Measurements from ENCODE around the gene KIFC3.
"Not testable (repeated sequence)": the region's sequence is repeated elsewhere in the genome, so short reads cannot be mapped to it uniquely, and the experiment has no call there.

Gene KIFC3

GRCh38 chr16:57784334-57784733 is 18.0 kb downstream of the KIFC3 start:
- no peak for DNase-seq

GRCh38 chr16:57783883-57784282 is 18.4 kb downstream of the KIFC3 start:
- DNase-seq, result no peak

- DNase-seq, result no peak
These were observed 19.2 kb downstream of the KIFC3 start for GRCh38 chr16:57783116-57783515.

- DNase-seq, result not testable (repeated sequence)
These were observed 19.7 kb downstream of the KIFC3 start for GRCh38 chr16:57782607-57783055.

DNA sequence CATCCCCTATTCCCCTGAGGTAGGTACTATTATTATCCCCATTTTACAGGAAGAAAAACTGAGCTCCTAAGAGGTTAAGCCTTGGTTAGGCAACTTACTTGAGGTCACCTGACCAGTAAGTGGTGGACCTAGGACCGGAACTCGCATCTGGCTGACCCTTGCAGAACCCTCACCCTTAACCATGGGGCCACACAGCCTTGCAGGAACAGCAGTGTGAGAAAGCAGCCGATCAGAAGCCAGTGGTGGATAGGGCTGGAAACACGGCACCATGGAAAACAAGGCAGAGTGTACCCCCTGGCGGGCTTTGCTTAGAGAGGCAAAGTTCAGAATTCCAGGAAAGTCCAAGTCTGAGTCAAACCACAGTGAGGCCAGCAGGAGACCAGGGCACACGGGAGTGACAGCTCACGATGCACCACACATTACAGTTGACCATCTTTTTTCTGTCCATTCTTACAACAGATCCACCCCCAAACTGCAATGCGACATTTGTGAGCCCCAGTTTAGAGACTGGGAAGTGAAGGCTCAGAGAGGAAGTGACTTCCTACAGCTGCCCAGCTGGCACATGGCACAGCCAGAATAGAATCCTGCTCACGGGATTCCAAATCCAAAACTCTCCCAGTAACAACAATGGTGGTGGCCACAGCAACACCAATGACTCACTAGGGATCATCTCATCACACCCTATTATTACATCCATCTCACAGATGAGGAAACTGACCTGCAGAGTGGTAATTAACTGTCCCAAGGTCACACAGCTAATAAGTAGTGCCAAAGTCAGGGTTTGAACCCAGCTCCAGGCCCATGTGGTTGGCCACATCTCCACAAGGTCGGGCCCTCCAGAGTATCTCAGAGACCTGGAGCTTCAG is 20.3 kb downstream of the KIFC3 start:
- peak; percentile 20 for DNase-seq

GRCh38 chr16:57781349-57781740 is 20.9 kb downstream of the KIFC3 start:
- no peak for DNase-seq

DNA sequence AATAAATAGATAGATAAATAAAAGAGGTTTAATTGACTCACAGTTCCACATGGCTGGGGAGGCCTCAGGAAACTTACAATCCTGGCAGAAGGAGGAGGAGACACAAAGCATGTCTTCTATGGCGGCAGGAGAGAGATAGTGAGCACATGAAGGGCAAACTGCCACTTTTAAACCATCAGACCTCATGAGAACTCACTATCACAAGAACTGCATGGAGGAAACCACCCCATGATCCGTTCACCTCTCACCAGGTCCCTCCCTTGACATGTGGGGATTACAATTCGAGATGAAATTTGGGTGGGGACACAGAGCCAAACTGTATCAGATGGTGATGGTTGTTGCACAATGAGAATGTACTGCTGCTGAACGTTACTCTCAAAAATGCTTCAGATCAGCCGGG is 22.5 kb downstream of the KIFC3 start:
- DNase-seq, result not testable (repeated sequence)

DNA sequence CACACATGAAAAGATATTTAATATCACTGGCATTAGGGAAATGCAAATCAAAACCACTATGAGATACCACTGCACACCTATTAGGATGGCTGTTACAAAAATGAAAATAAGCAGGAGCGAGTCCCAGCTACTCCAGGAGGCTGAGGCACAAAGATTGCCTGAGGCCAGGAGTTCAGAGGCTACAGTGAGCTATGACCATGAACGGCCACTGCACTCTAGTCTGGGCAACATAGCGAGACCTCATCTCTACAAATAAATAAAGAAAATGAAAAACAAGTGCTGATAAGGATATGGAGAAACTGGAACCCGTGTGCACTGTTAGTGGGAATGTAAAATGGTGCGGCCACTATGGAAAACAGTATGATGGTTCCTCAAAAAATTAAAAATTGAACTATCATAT is 23.6 kb downstream of the KIFC3 start:
- no peak for DNase-seq

- peak; percentile 19 for DNase-seq
These were observed 26.4 kb downstream of the KIFC3 start for GRCh38 chr16:57775661-57776469.

DNA sequence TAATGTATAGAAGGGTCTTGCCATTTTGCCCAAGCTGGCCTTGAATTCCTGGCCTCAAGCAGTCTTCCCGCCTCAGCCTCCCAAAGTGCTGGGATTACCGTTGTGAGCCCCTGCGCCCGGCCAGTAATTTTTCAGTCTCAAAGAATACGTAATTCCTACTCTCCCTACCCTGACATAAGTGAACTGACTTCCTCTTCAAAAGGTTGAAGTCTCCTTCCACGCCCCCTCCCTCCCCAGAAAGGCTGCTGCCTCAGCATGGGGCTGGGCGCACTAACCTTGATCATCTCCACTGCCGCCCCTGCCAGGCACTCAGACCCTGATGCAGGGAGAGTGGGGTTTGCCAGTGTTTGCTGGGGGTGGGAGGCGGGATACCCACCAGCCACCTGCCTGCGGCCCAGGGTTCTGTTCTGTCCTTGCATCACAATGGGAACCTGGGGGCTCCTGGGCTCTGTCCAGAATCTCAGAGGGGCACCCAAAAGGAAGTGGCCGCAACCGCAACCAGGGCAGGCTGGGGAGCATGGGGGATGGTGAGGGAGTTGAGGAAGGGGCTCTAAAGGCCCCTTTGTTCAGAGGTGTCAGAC is 27.5 kb downstream of the KIFC3 start:
- no peak for DNase-seq

DNA sequence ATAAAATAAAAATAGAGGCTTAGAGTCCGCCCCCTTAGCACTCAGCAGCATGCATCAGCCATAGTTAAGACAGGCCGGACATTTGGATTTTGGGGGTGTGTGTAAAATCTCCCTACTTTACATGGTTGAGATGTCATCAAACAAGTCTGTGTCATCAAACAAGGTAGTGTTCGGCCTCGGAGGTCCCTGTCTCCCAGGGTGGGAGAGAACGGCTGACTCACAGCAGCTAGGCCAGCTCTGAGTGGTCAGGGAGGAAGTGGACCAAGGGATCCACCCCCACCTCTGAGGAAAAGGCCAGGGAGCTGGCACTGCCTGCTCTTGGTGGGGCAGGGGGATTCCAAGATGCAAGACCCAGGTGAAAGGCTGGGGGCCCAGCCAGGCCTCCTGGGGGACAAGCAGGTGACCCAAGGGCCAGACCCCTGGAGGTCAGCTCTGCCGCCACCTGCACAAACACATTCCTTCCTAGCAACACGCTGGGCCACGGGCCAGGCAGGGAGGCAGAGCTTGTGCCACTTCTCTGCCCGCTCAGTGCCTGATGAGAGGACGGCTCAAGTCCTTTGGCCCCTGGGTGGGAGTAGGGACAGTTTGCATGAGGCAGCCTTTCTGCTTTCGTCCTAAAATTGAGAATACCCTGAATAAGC is 28.5 kb downstream of the KIFC3 start:
- DNase-seq, result no peak

GRCh38 chr16:57773019-57773418 is 29.3 kb downstream of the KIFC3 start:
- no peak for DNase-seq

- no peak for DNase-seq
These were observed 31.0 kb downstream of the KIFC3 start for GRCh38 chr16:57771141-57771785.

DNA sequence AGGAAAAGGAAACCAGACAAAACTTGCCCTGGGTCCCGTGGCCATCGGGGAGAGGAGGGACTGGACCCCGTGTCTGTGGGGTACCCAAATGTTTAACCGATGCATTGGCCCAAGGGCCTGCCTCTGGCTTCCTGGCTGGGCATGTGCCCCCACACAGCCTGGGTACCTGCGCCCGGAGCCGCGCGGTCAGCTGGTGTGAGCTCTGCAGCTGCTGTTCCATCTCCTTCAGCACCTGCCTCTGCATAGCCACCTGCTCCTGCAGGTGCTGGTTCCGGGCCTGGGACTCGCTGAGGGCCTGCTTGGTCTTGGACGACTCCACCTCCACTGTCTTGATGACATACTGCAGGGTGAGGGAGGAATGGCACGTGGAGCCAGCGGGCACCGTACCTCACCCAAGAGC is 31.9 kb downstream of the KIFC3 start:
- DNase-seq, result no peak

- no peak for DNase-seq
These were observed 32.6 kb downstream of the KIFC3 start for GRCh38 chr16:57769541-57770145.

DNA sequence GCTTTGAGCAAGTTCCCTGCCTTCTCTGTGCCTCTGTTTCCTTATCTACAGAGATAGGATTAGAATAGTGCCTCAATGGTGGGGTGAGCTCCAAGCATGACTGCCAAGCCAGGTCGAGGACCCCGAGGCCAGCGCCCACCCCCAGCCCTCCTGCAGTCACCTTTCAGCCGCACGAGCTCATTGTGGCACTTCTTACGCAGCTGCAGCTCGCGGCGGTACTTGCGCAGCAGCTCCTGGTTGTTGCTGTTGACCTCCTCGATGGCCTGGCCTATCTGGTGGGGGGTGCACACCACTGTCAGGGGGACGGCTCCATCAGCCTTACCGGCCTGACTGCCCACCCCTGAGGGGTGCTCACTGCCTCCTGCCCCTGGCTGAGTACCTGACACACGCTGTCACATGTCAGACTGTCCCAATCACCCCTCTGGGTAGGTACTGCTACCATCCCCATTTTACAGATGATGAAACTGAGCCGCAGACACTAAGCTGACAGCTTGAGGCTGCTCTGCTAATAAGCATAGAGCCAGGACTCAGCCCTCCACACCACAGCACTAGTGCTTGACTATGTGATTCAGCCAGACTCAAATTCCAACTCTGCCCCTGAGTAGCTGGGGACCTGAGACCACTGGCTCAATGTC is 35.5 kb downstream of the KIFC3 start:
- DNase-seq, result no peak

DNA sequence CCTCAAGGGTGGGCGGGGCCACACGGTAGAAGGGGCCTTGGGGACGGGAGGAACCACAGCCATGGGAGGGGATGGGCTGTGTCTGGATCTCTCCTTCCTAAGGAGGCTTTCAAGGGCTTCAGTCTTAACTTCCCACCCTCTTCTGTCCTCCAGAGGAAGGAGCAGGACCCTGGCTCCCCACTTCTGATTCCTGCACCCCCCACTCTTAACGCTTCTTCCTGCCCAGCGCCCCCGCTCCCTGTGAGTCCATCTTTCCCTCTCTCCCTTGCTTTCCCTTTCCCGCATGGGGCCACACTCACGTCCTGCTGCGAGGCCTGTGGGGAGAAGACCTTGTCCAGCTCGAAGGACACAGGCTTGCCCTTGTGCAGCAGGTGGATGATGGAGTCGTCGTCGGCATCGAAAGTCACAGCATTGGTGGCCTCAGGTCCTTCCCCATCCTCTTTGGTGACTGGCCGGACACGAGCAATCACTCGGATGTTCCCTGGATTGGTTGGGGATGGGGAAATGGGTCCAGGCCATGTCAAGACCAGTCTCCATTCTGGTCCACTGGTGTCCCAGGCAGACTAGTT is 37.0 kb downstream of the KIFC3 start:
- DNase-seq, result no peak

GRCh38 chr16:57764341-57765159 is 37.7 kb downstream of the KIFC3 start:
- peak; percentile 90 for DNase-seq

DNA sequence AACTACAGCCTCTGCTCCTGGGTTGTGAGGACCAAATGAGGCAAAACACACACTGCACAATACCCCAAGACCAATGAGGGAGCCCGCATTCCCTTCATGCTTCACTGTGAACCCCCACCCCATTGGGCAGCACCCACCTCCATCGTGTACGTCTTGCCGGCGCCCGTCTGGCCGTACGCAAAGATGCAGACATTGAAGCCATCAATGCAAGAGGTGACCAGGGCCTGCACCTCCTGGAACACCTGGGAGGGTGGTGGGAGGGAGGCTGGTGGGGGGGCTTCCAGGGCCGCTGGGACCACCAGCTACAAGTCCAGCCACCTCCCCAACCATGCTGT is 38.3 kb downstream of the KIFC3 start:
- no peak for DNase-seq

DNA sequence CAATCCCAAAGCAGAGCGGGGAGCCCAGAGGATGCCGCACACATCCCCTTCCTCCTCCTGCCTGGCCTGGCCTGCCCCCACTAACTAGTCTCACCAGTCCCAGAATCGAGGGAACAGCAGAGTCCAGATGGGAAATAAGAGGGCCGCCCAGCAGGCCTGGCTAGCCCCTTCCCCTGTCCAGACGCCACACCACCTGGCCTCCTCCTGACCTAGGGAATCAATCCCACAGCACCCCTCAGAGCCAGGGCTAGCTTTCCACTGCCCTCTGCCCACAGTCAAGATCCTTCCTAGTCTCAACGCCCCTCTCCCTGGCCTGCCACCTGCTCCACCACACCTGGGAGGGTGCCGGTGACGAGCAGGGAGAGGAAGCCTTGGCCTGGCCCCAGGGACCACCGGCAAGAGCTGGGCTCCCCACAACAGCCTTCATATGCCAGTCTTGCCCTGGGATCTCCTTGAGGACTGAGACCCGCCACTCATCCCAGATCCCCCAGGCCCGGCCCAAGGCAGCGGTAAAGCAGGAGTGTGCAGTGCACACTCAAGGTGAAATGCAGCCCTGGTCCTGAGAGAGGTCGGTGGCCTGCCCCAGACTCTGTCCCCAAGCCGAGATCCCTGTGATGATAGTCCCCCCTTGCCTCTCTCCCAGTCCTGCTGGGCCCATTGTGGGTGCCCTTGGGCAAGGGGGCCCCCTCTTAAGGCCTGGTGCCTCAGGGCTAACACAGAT is 38.8 kb downstream of the KIFC3 start:
- DNase-seq, result no peak
